ENCODE data around the gene NEDD9.

Gene NEDD9

DNA sequence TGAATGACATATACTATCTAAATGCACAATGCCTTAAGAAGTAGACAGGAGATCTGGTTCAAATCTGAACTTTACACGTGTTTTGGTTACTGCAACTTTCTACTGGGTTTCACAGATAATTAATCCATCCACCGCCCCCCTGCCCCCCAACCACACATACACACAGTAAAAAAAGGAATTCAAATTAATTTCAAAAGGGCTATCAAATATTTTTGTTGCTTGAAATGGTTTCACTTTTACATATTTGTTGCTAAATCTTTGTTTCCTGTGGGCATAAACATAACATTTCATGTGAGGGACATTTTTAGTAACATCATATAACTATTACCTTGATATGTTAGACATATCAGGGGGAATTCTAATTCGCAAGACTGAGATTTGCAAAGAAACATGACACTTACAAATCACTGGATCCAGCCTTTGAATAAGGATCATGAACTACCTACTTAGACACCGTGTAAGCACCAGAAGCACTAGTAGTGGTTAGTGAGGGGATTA, 7.5 kb downstream of the NEDD9 start:
- Histone ChIP-seq H3K4me1 (ENCODE audit: control insufficient read depth, insufficient read depth, low read length) (peaks cover 13% of the 10 kb centered on the region), H3K4me3 (ENCODE audit: low read depth, low read length) (no peak overlapping the region), H3K27ac (ENCODE audit: extremely low read depth, low read depth, low read length) (no peak overlapping the region), H3K36me3 (ENCODE audit: control insufficient read depth in 2 of 2, insufficient read depth in 1 of 2, low read length in 2 of 2) (no peaks in the 10 kb centered on the region), H3K9me3 (ENCODE audit: control insufficient read depth, insufficient read depth, low read depth, low read length) (no peaks in the 10 kb centered on the region)
- POLR2A ChIA-PET: interaction anchor here (4.2 kb wide), 1 partner anchor 7 kb away, joined by 22 read pairs; the partner anchor contains the start of gene NEDD9
- CTCF ChIA-PET: interaction anchor here (0.7 to 3.1 kb wide), 3 partner anchors 142 to 1412 kb away, joined by 3 to 12 read pairs (median 4); no protein-coding TSS in a partner anchor
- no peak for TF ChIP-seq ZBTB48 (tag by site-specific recombination; IDR thresholded peaks at IDR 0.05)
- TF ChIP-seq, protein P1, sequence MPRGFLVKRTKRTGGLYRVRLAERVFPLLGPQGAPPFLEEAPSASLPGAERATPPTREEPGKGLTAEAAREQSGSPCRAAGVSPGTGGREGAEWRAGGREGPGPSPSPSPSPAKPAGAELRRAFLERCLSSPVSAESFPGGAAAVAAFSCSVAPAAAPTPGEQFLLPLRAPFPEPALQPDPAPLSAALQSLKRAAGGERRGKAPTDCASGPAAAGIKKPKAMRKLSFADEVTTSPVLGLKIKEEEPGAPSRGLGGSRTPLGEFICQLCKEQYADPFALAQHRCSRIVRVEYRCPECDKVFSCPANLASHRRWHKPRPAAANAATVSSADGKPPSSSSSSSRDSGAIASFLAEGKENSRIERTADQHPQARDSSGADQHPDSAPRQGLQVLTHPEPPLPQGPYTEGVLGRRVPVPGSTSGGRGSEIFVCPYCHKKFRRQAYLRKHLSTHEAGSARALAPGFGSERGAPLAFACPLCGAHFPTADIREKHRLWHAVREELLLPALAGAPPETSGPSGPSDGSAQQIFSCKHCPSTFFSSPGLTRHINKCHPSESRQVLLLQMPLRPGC (tag by site-specific recombination; IDR thresholded peaks at IDR 0.05): no peak
- TF ChIP-seq ZNF555 (tag by site-specific recombination; conservative IDR thresholded peaks at IDR 0.05): no peak
- TF ChIP-seq, protein P2, sequence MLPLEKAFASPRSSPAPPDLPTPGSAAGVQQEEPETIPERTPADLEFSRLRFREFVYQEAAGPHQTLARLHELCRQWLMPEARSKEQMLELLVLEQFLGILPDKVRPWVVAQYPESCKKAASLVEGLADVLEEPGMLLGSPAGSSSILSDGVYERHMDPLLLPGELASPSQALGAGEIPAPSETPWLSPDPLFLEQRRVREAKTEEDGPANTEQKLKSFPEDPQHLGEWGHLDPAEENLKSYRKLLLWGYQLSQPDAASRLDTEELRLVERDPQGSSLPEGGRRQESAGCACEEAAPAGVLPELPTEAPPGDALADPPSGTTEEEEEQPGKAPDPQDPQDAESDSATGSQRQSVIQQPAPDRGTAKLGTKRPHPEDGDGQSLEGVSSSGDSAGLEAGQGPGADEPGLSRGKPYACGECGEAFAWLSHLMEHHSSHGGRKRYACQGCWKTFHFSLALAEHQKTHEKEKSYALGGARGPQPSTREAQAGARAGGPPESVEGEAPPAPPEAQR (tag by site-specific recombination; IDR thresholded peaks at IDR 0.05): no peak
- no peak for TF ChIP-seq ZBTB21 (tag by site-specific recombination; IDR thresholded peaks at IDR 0.05)
- no peak for TF ChIP-seq ZFP3 (tag by site-specific recombination; IDR thresholded peaks at IDR 0.05; ENCODE audit: low read depth)
- TF ChIP-seq GLI2 (tag by site-specific recombination; IDR thresholded peaks at IDR 0.05; ENCODE audit: borderline replicate concordance, low read depth): no peak
- no peak for TF ChIP-seq ZNF354C (tag by site-specific recombination; IDR thresholded peaks at IDR 0.05; ENCODE audit: borderline replicate concordance, low read depth)
- no peak for TF ChIP-seq ZNF837 (tag by site-specific recombination; IDR thresholded peaks at IDR 0.05)
- no peak for TF ChIP-seq SP2 (tag by site-specific recombination; IDR thresholded peaks at IDR 0.05)

DNA sequence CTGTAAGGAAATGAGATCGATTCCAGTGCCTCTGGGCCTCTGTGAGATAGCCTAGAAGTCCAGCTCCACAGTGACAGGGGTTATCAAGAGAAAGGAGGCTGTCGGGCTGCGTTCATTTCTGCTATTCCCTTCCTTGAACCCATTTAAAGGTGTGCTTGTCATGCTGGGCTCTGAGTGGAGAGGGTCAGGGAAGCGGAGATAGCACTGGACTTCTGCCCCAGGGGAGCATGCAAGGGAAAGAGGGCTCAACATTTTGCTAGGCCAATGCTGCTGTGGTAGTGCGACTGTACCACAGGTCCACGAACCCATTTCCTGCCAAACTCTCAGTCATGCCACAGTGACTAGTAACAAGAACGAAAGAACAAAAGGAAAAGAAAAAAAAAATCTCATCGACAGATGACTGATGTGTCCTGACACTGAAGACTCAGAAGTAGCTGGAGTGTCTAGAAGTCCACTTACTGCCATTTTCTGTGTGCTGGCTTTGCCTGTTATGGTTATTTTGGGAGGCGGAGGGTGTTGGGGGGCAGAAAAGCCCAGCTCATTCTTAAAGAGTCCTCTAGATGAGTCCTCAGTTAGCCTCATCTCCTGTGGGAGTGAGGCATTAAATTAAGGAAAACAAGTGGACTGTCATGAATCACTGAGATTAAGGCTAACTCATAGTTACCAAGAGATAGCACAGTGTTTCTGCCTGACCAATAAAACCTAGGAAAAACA, 8.1 kb downstream of the NEDD9 start:
- POLR2A ChIA-PET: interaction anchor here (4.2 kb wide), 1 partner anchor 7 kb away, joined by 22 read pairs; the partner anchor contains the start of gene NEDD9
- TF ChIP-seq ZNF146 (tag by site-specific recombination; IDR thresholded peaks at IDR 0.05): no peak
- no peaks in the 10 kb centered on the region for H3K36me3 ChIP-seq (ENCODE audit: control insufficient read depth in 2 of 2, insufficient read depth in 1 of 2, low read length in 2 of 2)
- no peaks in the 10 kb centered on the region for H3K9me3 ChIP-seq (ENCODE audit: control insufficient read depth, insufficient read depth, low read depth, low read length)
- H3K4me1 ChIP-seq (ENCODE audit: control insufficient read depth, insufficient read depth, low read length): peaks cover 13% of the 10 kb centered on the region
- no peak overlapping the region for H3K4me3 ChIP-seq (ENCODE audit: low read depth, low read length)
- H3K27ac ChIP-seq (ENCODE audit: extremely low read depth, low read depth, low read length): no peak overlapping the region
- CTCF ChIA-PET: interaction anchor here (0.6 to 3.1 kb wide), 4 partner anchors 8 to 1413 kb away, joined by 3 to 12 read pairs (median 4); no protein-coding TSS in a partner anchor

DNA sequence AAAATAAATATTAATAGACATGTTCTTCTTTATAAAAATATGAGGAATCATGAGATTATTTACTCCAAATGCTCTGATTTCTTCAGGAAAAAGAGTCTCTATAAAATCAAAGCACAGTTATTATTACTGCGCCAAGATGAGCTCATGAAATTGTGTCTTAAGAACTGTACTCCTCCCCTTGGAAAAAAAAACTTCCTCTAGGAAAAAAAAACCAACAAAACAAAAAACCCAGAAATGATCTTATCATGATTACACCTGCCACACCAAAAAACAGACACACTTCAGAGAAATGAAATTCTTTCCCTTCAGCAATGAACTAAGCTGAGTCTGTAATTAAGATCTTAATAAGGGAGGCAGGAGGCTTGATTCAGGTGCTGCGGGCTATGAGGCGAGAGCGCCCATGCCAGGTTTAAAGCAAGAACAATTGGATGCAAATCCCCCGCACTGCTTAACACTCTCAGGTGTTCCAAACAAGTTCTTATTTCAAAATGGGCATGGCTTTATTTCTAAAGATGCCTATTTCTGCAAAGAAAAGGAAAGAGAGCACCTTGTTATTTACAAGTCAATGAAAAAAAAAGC, 9.1 kb downstream of the NEDD9 start:
- Histone ChIP-seq H3K27ac (ENCODE audit: extremely low read depth, low read depth, low read length) (no peak overlapping the region), H3K36me3 (ENCODE audit: control insufficient read depth in 2 of 2, insufficient read depth in 1 of 2, low read length in 2 of 2) (no peaks in the 10 kb centered on the region), H3K4me3 (ENCODE audit: low read depth, low read length) (no peak overlapping the region), H3K9me3 (ENCODE audit: control insufficient read depth, insufficient read depth, low read depth, low read length) (no peaks in the 10 kb centered on the region), H3K4me1 (ENCODE audit: control insufficient read depth, insufficient read depth, low read length) (peaks cover 13% of the 10 kb centered on the region)
- POLR2A ChIA-PET: interaction anchor here (4.2 kb wide), 1 partner anchor 8 kb away, joined by 22 read pairs; the partner anchor contains the start of gene NEDD9
- CTCF ChIA-PET: interaction anchor here (1.2 to 3.1 kb wide), 3 partner anchors 33 to 273 kb away, joined by 3 to 12 read pairs (median 6); no protein-coding TSS in a partner anchor
- TF ChIP-seq ZNF341 (tag by site-specific recombination; IDR thresholded peaks at IDR 0.05; ENCODE audit: low read depth): no peak
- peak; percentile 26; the same call in 1 of the 2 replicates for TF ChIP-seq SP7 (tag by site-specific recombination; IDR thresholded peaks at IDR 0.05)
